Activated B cell treated with CpG ODN at 0.5 μM for 24 hours (primary cell): ENCODE measurements around the gene TAAR9. TPM values are rescaled to one million over a fixed set of nuclear protein-coding genes. Genes with fewer than 3 reads are reported as not detected.
"Not testable (repeated sequence)": the region's sequence is repeated elsewhere in the genome, so short reads cannot be mapped to it uniquely, and the experiment has no call there.

ENCODE experiments used
- ATAC-seq: fragments of 200-7000 bp; cut with Tn5 transposase; one replicate; pipeline ENCODE4 v1.10.0; 2021; ENCODE audit warnings: low read depth, mild to moderate bottlenecking, moderate library complexity
- CTCF ChIA-PET: fragments of 350-600 bp; sonication (Branson Sonifier 250); formaldehyde crosslinking; loops from one replicate; lab custom pipeline; 2021; ENCODE audit warnings: antibody characterized with exemption; lab: Charles Lee
- POLR2A ChIA-PET: fragments of 350-600 bp; sonication (Branson Sonifier 250); formaldehyde crosslinking; loops from one replicate; lab custom pipeline; 2021; ENCODE audit warnings: antibody characterized with exemption; lab: Charles Lee
- DNase-seq: peaks from one replicate; pipeline ENCODE4 v3.0.0; 2022
- H3K27ac Mint-ChIP-seq: one replicate; pipeline ENCODE4 v1.8.0; 2020; ENCODE audit warnings: mixed read lengths
- H3K27me3 Mint-ChIP-seq: one replicate; pipeline ENCODE4 v1.8.0; 2021; ENCODE audit warnings: mixed read lengths
- H3K36me3 Mint-ChIP-seq: one replicate; pipeline ENCODE4 v1.8.0; 2021; ENCODE audit warnings: low read depth, mixed read lengths
- H3K4me1 Mint-ChIP-seq: one replicate; pipeline ENCODE4 v1.8.0; 2021; ENCODE audit warnings: mixed read lengths
- H3K4me3 Mint-ChIP-seq: one replicate; pipeline ENCODE4 v1.8.0; 2020; ENCODE audit warnings: mild to moderate bottlenecking, mixed read lengths
- H3K9me3 Mint-ChIP-seq: one replicate; pipeline ENCODE4 v1.8.0; 2020; ENCODE audit warnings: mixed read lengths
- intact Hi-C: fragments of 100-400 bp; cut with micrococcal nuclease; formaldehyde crosslinking; loops from one replicate; pipeline ENCODE4 v1.15.1; 2024
- total RNA-seq: library from RNA; stranded (reverse); gene quantifications from 2 replicates; pipeline ENCODE4 v1.2.3, GENCODE V29; 2022
- TF ChIP-seq, protein P1 (sequence below): fragments of 200-600 bp; IDR thresholded peaks from one replicate; pipeline ENCODE4 v1.8.0; 2022; ENCODE audit warnings: antibody characterized with exemption, mild to moderate bottlenecking

The TAAR9 gene
- total RNA-seq, 1 donor from 2014 or later: not detected

DNA sequence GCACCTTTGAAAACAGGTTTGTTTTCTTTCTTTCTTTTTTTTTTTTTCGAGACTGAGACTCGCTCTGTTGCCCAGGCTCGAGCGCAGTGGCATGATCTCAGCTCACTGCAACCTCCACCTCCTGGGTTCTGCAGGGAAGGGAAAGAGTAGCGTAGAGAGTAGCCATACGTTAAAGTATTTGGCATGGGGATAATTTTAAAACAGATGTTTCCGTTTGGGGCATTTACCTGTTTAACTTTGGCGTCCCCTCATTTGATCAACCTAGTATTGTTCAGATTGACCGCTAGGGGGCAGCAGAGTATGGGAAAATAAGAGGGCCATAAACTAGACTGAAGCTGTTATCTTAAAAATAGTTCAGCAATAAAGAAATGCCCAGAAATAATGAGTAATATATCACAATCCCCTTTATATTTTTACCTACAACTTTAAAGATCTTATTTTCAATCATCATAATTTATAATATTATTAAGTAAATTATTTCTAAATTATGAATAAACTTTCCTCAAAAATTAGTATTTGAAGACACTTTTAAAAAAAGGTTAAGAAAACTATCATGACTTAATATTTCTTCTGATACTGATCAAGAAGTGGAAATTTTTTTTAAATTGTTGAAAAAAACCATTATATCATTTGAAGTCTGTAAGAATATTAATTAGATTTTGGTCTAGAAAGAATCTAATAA is 7.6 kb upstream of the TAAR9 start:
- TF ChIP-seq, protein P1, sequence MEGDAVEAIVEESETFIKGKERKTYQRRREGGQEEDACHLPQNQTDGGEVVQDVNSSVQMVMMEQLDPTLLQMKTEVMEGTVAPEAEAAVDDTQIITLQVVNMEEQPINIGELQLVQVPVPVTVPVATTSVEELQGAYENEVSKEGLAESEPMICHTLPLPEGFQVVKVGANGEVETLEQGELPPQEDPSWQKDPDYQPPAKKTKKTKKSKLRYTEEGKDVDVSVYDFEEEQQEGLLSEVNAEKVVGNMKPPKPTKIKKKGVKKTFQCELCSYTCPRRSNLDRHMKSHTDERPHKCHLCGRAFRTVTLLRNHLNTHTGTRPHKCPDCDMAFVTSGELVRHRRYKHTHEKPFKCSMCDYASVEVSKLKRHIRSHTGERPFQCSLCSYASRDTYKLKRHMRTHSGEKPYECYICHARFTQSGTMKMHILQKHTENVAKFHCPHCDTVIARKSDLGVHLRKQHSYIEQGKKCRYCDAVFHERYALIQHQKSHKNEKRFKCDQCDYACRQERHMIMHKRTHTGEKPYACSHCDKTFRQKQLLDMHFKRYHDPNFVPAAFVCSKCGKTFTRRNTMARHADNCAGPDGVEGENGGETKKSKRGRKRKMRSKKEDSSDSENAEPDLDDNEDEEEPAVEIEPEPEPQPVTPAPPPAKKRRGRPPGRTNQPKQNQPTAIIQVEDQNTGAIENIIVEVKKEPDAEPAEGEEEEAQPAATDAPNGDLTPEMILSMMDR: no peak
- ATAC-seq (peak; percentile 82), DNase-seq (no peak)
- Mint-ChIP-seq H3K36me3 (no peaks in the 10 kb centered on the region), H3K4me3 (peak overlapping the region; percentile 83), H3K27me3 (no peaks in the 10 kb centered on the region), H3K9me3 (peaks cover 2% of the 10 kb centered on the region), H3K4me1 (peaks cover 8% of the 10 kb centered on the region), H3K27ac (no peak overlapping the region)
- CTCF ChIA-PET: interaction anchor here (0.6 to 2.5 kb wide), 22 partner anchors 9 to 292 kb away, joined by 3 to 16 read pairs (median 4); partner anchors contain the start of genes SLC18B1, STX7 and TAAR9
- intact Hi-C loops: loop anchor here (1.0 to 5.0 kb wide), 13 partner anchors 16 to 1566 kb away; partner anchors contain the start of gene RPS12
- POLR2A ChIA-PET: interaction anchor here (0.6 to 1.3 kb wide), 6 partner anchors 18 to 284 kb away, joined by 3 to 11 read pairs (median 5); partner anchors contain the start of genes RPS12, SLC18B1 and STX7

DNA sequence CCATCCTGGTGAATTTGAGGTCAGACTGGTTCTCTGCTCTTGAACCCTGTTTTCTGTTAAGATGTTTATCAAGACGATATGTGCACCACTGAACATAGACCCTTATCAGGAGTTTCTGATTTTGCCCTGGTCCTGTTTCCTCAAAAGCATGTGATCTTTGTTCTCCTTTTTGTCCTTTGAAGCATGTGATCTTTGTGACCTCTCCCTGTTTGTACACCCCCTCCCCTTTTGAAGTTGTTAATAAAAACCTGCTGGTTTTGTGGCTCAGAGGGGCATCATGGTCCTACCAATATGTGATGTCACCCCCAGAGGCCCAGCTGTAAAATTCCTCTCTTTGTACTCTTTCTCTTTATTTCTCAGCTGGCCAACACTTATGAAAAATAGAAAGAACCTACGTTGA is 3.5 kb upstream of the TAAR9 start:
- H3K4me3 Mint-ChIP-seq, ATAC-seq, H3K9me3 Mint-ChIP-seq, H3K36me3 Mint-ChIP-seq, DNase-seq, H3K27me3 Mint-ChIP-seq, CTCF ChIA-PET, H3K4me1 Mint-ChIP-seq, H3K27ac Mint-ChIP-seq, POLR2A ChIA-PET: not testable (repeated sequence)
- intact Hi-C loops: loop anchor here (5.0 kb wide), 1 partner anchor 278 kb away; the partner anchor contains the start of gene RPS12

DNA sequence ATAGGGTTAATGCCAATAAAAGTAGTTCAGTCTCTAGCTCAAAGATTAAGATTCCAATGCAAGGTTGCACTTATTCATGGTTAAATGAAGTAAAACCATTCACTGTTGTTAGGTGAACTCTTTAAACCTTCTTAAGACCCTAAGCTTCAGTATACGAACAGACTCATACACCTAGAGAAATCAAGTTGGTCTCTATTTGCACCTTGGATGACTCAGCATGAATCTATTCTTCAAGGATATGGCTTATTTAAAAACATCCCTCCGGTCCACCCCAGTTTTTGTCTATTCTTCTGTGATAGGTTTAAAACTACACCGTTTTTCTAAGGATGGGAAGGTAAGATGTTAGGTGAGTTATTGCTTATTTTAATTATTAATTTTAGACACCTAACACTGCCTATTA is 932 bp upstream of the TAAR9 start:
- ATAC-seq (no peak), DNase-seq (no peak)
- no peaks in the 10 kb centered on the region for H3K4me1 Mint-ChIP-seq
- H3K9me3 Mint-ChIP-seq: peaks cover 2% of the 10 kb centered on the region
- no peak overlapping the region for H3K4me3 Mint-ChIP-seq
- no peak overlapping the region for H3K27ac Mint-ChIP-seq
- no peaks in the 10 kb centered on the region for H3K36me3 Mint-ChIP-seq
- CTCF ChIA-PET: no interaction called here
- H3K27me3 Mint-ChIP-seq: peaks cover 18% of the 10 kb centered on the region
- POLR2A ChIA-PET: no interaction called here
- intact Hi-C loops: no loop called here
- TF ChIP-seq, protein P1: no peak

DNA sequence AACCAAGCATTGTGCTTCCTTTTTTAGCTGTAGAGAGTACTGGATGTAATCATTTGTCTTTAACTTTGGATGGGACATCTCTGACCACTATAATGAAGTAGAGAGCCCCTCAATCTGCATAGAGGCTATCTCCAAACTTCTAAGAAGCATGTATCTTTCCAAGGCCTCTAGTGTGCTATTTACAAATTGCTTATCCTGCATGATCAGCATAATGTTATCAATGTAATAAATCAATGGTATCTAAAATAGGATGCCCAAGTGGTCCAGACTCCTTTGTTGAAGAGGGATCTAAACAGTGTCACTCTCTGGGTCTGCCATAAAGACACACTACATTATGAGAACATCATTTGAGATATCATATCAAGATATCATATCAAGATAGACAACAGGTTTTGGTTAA is 6.7 kb downstream of the TAAR9 start:
- ChIA-PET CTCF (no interaction called here), POLR2A (no interaction called here)
- intact Hi-C loops: no loop called here
- Mint-ChIP-seq H3K36me3 (no peaks in the 10 kb centered on the region), H3K27me3 (peaks cover 13% of the 10 kb centered on the region), H3K9me3 (no peaks in the 10 kb centered on the region), H3K4me1 (peaks cover 4% of the 10 kb centered on the region), H3K4me3 (no peak overlapping the region), H3K27ac (no peak overlapping the region)
- DNase-seq (no peak), ATAC-seq (no peak)
- TF ChIP-seq, protein P1: no peak

DNA sequence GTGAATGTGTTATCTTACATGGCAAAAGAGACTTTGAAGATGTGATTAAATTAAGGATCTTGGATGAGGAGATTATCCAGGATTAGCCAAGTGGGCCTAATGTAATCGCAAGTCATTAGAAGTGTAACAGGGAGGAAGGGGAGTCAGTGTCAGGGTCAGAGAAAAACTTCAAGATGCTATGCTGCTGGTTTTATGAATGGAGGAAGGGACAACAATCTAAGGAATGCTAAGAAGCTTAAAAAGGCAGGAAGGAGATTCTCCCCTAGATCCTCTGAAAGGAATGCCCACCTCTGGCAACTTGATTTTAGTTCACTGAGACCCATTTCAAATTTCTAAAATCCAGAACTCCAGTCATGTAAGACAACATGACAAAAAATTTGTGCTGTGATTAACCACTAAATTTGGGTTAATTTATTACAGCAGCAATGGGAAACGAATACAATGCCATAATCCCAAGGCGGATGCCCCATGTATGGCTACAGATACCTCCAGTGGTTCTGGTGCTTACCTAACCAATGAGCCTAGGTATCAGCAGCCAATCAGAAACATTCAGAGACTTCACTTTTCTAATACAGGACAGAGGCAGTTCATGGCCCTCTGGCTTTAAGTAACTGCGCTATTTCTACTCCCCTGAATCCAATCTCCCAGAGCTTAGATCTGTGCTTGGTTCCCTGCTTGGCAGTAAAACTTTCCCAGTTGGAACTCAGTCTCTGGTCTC is 10.8 kb downstream of the TAAR9 start:
- Mint-ChIP-seq H3K4me3 (no peak overlapping the region), H3K9me3 (no peaks in the 10 kb centered on the region), H3K27ac (no peak overlapping the region), H3K27me3 (peaks cover 4% of the 10 kb centered on the region), H3K36me3 (no peaks in the 10 kb centered on the region), H3K4me1 (peaks cover 4% of the 10 kb centered on the region)
- ChIA-PET CTCF (no interaction called here), POLR2A (no interaction called here)
- ATAC-seq (no peak), DNase-seq (no peak)
- TF ChIP-seq, protein P1: no peak
- intact Hi-C loops: no loop called here
